Esophagus muscularis mucosa (tissue), 3 donors: ENCODE results near the gene MAD1L1.

Source experiments
- POLR2A ChIP-seq: fragments of 450-650 bp; IDR thresholded peaks from one replicate; pipeline ENCODE4 v1.6.1; 2017; ENCODE audit warnings: antibody characterized with exemption, moderate library complexity, mild to moderate bottlenecking, low read depth
- TF ChIP-seq, protein P1 (sequence below), 3 experiments: fragments of 200-600 bp in 2 of 3; fragments of 450-650 bp in 1 of 3; sonication (generic) in 2 of 3; IDR thresholded peaks; one replicate each; pipeline ENCODE4 v1.5.1; 2017 to 2019; ENCODE audit warnings: antibody characterized with exemption in 3 of 3, mild to moderate bottlenecking in 2 of 3, moderate library complexity in 1 of 3

DNA sequence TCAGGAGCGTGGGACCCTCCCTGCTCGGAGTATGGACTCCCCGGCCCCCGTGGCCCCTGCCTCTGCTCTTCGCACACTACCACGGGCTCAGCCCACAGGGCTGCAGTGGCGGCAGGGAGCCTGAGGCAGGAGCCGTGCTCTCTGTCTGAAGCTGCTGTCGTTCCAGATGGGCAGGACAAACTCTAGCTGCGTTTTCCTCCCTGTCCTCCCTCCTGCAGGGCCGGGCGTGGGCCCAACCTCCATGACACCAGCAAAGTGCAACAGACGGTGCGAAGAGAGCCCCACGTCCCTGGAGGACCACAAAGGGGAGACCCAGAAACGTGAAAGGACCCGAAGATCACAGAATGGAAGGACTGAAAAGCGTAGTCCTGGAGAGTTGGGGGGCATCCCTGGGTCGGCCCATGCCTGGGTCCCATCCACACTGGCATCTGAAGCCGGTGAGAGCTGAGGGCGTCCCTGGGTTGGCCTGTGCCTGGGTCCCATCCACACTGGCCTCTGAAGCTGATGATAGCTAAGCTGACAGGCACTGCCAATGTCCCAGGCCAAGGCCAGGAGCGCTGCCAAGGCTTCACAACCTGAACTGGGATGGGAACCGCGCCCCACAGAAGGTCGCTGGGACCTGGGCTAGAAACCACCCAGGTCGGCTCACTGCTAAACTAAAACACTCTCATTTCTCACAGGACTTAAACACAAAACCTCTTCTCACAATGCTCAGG lies 267.0 kb downstream of the MAD1L1 start:
- TF ChIP-seq POLR2A = no peak
- TF ChIP-seq, protein P1, sequence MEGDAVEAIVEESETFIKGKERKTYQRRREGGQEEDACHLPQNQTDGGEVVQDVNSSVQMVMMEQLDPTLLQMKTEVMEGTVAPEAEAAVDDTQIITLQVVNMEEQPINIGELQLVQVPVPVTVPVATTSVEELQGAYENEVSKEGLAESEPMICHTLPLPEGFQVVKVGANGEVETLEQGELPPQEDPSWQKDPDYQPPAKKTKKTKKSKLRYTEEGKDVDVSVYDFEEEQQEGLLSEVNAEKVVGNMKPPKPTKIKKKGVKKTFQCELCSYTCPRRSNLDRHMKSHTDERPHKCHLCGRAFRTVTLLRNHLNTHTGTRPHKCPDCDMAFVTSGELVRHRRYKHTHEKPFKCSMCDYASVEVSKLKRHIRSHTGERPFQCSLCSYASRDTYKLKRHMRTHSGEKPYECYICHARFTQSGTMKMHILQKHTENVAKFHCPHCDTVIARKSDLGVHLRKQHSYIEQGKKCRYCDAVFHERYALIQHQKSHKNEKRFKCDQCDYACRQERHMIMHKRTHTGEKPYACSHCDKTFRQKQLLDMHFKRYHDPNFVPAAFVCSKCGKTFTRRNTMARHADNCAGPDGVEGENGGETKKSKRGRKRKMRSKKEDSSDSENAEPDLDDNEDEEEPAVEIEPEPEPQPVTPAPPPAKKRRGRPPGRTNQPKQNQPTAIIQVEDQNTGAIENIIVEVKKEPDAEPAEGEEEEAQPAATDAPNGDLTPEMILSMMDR (IDR thresholded peaks at IDR 0.05) = no peak
